Small intestine (tissue), 7 donors: ENCODE results near the gene KIAA0753. TPM values are rescaled to one million over a fixed set of nuclear protein-coding genes. Genes with fewer than 3 reads are reported as not detected.

Experiments
- DNase-seq, 2 donors: peaks; one replicate each; pipeline versions ENCODE4 v3.0.0 to v3.0.0-alpha.2; 2013
- FAIRE-seq: peaks from 2 replicates; lab custom pipeline; 2012; peaks lifted over from hg19 to GRCh38; lab: Jason Lieb, UNC
- H3K27ac ChIP-seq, 3 donors: one replicate each; pipeline ENCODE4 v1.5.1; 2013; ENCODE audit warnings: low read length in 2 of 3, mild to moderate bottlenecking in 2 of 3, control low read depth in 1 of 3, inconsistent platforms in 1 of 3, low read depth in 1 of 3, moderate library complexity in 1 of 3
- H3K27me3 ChIP-seq, 3 donors: one replicate each; pipeline ENCODE4 v1.6.1; 2013; ENCODE audit warnings: low read length in 3 of 3, inconsistent platforms in 1 of 3; ENCODE audit not compliant: control insufficient read depth in 3 of 3, insufficient read depth in 3 of 3
- H3K36me3 ChIP-seq, 3 donors: one replicate each; pipeline ENCODE4 v1.6.1; 2013; ENCODE audit warnings: low read length in 3 of 3, inconsistent platforms in 1 of 3, low read depth in 1 of 3, mild to moderate bottlenecking in 1 of 3, moderate library complexity in 1 of 3; ENCODE audit not compliant: control insufficient read depth in 3 of 3, insufficient read depth in 2 of 3
- H3K4me1 ChIP-seq, 3 donors: one replicate each; pipeline ENCODE4 v1.6.1; 2013; ENCODE audit warnings: low read length in 2 of 3, inconsistent platforms in 1 of 3, low read depth in 1 of 3, mild to moderate bottlenecking in 1 of 3, moderate library complexity in 1 of 3; ENCODE audit not compliant: control insufficient read depth in 3 of 3, insufficient read depth in 2 of 3
- H3K4me3 ChIP-seq, 3 donors: one replicate each; pipeline ENCODE4 v1.5.1; 2013; ENCODE audit warnings: low read length in 3 of 3, control low read depth in 1 of 3, inconsistent platforms in 1 of 3, low read depth in 1 of 3, mild to moderate bottlenecking in 1 of 3, moderate library complexity in 1 of 3
- H3K9me3 ChIP-seq, 2 donors: one replicate each; pipeline ENCODE4 v1.6.1; 2013; ENCODE audit warnings: low read depth in 1 of 2, low read length in 1 of 2; ENCODE audit not compliant: control insufficient read depth in 2 of 2, insufficient read depth in 1 of 2
- WGBS, 3 donors: extraction: QIAGEN DNeasy Blood & Tissue Kit; methylation state at CpG; one replicate each; pipeline ENCODE4 v1.1.7; 2013; 5-methylcytosine and 5-hydroxymethylcytosine counted together
- polyA plus RNA-seq, 4 donors: library from polyadenylated mRNA; stranded (reverse) in 3 of 4; unstranded in 1 of 4; fragments of 200-250 nt in 3 of 4; fragments of 120-200 nt in 1 of 4; gene quantifications; one replicate each; pipeline versions ENCODE4 v1.2.1 to v1.2.3, GENCODE V29; 2013
- donor health status: healthy with polysubstance abuse.
- donor health status: control.
- donor health status: control.
- donor health status: Bipolar disorder and iron deficiency.
- donor health status: healthy.

The KIAA0753 gene
- polyA plus RNA-seq, 4 donors: 3.2 to 14.1 (median 5.8) TPM

DNA sequence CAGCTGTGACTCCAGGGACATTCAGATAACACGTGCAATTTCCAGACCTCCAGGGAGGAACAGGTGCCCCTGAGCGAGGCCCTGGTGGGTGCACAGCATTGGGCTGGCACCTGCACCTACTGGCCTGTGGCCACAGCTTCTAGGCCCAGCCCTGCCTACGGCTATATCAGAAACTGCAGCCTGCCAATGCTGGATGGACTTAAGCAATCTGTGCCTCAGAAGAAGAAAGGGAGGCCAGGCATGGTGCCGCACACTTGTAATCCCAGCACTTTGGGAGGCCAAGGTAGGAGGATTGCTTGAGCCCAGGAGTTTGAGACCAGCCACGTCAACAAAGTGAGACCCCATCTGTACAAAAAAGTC, 96.5 kb downstream of the KIAA0753 start:
- no peak for DNase-seq
- Histone ChIP-seq H3K4me1 (no peaks in the 10 kb centered on the region), H3K9me3 (peaks cover 0 to 6% of the 10 kb centered on the region in 2 donors), H3K36me3 (no peaks in the 10 kb centered on the region), H3K27ac (no peak overlapping the region), H3K4me3 (no peak overlapping the region), H3K27me3 (no peaks in the 10 kb centered on the region)
- 59 to 83% (median 75%) methylated on average over 5 of the region's 5 CpGs for WGBS, 3 donors
- no peak for FAIRE-seq

DNA sequence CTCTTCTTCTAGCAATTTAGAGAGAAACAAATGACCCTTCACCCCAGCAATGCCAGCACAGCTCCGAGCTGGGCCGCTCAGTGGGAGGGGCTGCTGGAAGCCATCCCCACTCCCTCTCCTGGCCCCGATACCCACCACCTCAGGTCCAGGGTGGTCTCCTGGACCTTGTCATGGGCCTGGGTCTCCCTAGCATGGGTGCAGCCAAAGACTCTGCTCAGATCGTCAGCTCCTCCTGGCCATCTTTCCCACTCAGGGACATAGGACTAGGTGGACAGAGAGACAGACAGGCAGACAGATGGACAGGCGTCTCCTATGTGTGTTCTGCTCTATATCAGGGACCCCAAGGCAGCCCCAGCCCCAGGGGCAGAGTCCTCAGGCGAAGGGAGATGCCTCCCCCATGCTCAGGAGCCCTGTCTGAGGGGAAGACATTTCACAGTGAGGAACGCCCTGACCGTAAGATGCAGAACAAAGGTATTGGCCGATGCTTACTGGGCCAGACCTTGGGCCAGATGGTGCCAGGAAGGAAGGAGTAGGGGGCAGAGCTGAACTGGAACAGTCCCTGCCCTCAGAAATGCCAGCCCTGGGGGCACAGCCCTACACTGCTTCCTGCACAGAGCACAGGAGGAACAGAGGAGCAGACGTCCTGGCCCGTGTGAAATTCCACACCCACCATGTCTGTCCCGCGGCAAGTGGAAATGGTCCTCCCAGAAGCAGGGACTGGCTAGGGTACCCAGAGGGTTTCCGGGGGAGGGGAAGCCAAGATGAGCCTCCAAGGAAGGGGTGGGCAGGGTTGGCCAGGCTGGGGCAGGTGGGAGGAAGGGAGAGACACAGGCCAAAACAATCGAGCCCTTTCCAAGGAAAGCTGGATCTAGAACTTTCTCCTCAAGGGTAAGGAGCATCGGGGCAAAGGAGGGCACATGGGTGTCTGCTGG, 97.2 kb downstream of the KIAA0753 start:
- Histone ChIP-seq H3K9me3 (peaks cover 0 to 10% of the 10 kb centered on the region in 2 donors), H3K36me3 (no peaks in the 10 kb centered on the region), H3K27ac (no peak overlapping the region), H3K27me3 (no peaks in the 10 kb centered on the region), H3K4me3 (no peak overlapping the region), H3K4me1 (no peaks in the 10 kb centered on the region)
- DNase-seq: no peak
- FAIRE-seq: no peak
- WGBS, 3 donors: 80 to 83% (median 81%) methylated on average over 16 of the region's 16 CpGs

DNA sequence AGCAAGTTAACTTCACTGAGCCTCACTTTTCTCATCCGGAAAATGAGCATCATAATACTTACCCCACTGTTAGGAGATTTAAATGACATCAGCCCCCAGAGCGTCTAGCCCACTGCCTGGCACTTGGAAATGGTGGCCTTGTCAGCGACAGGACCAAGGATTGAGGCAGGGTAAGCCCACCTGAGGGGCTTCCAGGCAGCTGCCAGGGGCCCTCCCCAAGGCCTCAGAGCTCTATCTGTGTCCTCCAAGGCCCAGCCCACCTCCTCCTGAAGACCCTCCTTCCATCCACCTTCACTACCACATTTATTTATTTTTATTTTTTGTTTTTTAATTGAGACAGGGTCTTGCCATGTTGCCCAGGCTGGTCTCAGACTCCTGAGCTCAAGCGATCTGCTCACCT, 97.9 kb downstream of the KIAA0753 start:
- H3K27ac ChIP-seq: no peak overlapping the region
- FAIRE-seq (no peak), DNase-seq (no peak)
- no peaks in the 10 kb centered on the region for H3K27me3 ChIP-seq
- WGBS, 3 donors: 88 to 95% (median 91%) methylated on average over 4 of the region's 4 CpGs
- H3K4me3 ChIP-seq: no peak overlapping the region
- no peaks in the 10 kb centered on the region for H3K36me3 ChIP-seq
- peaks cover 0 to 10% of the 10 kb centered on the region in 2 donors for H3K9me3 ChIP-seq
- no peaks in the 10 kb centered on the region for H3K4me1 ChIP-seq

DNA sequence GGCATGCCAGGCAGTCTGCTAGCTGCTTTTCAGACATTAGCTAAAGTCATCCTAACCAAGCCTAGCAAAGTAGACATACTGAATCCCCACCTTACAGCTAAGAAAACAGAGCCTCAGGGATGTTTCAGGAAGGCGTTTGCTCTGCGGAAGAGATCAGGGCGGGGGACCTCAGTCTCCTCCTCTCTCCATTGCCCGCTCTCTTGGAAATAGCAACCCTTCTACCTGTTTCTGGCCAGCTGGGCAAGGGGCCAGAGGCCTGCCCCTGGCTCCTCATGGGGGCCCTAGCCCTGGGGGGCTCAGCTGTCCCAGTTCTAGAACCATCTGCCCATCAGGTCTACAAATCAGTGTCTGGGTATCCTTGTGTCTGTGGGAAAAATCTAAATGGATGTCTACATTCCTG, 98.6 kb downstream of the KIAA0753 start:
- H3K36me3 ChIP-seq: no peaks in the 10 kb centered on the region
- no peaks in the 10 kb centered on the region for H3K4me1 ChIP-seq
- H3K27ac ChIP-seq: no peak overlapping the region
- peaks cover 0 to 10% of the 10 kb centered on the region in 2 donors for H3K9me3 ChIP-seq
- FAIRE-seq (no peak), DNase-seq (no peak)
- H3K4me3 ChIP-seq: no peak overlapping the region
- 85 to 93% (median 88%) methylated on average over 4 of the region's 4 CpGs for WGBS, 3 donors
- no peaks in the 10 kb centered on the region for H3K27me3 ChIP-seq

DNA sequence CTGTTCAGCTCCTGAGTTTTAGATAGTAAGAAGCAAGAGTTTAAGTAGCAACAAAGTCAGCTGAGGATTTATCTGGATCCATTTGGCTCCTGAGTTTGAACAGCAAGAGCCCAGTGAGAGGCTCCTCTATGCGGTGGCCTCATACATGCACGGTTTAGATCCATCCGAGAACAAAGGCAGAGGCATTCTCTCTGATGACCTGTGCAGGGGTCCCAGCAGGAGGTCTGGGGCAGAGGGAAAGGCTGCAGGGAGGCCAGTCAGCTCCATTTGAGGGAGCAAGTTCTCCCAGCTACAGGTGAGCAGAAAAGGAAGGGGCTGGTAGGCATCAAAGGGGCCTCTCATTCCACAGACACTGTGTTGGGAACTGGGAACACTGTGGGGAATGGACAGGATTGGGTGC, 100.6 kb downstream of the KIAA0753 start:
- no peak overlapping the region for H3K4me3 ChIP-seq
- H3K27ac ChIP-seq: no peak overlapping the region
- no peaks in the 10 kb centered on the region for H3K36me3 ChIP-seq
- peaks cover 0 to 10% of the 10 kb centered on the region in 2 donors for H3K9me3 ChIP-seq
- H3K4me1 ChIP-seq: no peaks in the 10 kb centered on the region
- 71 to 81% (median 80%) methylated on average over 3 of the region's 3 CpGs for WGBS, 3 donors
- FAIRE-seq: no peak
- no peaks in the 10 kb centered on the region for H3K27me3 ChIP-seq
- no peak for DNase-seq

DNA sequence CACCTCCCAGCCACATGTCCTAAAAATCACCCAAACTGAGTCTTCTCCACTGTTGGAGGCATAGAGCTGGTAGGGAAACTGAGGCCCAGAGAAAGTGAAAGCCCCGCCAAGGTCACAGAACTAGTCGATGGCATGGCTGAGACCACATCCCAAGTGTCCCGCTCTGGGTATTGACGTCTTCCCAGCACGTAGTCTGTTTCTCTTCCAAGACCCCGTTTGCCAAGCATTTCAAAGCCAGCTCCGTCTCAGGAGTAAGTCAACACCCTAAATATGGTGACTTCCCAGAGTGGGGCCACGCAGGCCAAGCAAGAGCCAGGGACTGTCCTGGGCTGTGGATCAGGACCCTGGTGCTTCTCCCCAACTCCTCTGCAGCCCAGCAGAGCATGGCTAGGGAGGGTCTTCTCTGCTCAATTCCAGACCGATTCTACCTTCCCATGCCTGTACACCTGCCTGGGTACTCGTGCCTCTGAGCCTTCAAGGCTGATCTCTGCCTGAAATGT, 103.9 kb downstream of the KIAA0753 start:
- no peak for FAIRE-seq
- Histone ChIP-seq H3K4me3 (no peak overlapping the region), H3K4me1 (no peaks in the 10 kb centered on the region), H3K9me3 (peaks cover 0 to 10% of the 10 kb centered on the region in 2 donors), H3K27me3 (no peaks in the 10 kb centered on the region), H3K36me3 (no peaks in the 10 kb centered on the region), H3K27ac (no peak overlapping the region)
- WGBS, 3 donors: 87 to 92% (median 89%) methylated on average over 10 of the region's 10 CpGs
- no peak for DNase-seq

DNA sequence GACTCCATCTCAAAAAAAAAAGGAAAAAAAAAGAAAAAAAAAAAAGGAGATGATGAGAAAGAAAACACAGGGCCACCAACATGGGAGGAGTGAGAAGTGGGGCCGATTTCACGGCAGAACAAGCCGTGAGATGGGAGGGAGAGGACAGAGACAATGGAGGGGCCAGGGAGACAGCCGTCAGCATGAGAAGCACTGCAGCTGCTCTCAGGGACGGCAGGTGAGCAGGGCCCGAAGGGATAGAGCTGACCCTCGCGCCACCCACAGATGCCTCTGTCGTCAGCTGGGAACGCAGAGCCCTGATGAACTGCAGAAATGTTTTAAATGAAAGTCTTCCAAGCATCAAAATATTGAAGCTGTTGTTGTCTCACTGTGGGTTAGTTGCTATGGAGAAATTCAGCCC, 104.5 kb downstream of the KIAA0753 start:
- FAIRE-seq: no peak

DNA sequence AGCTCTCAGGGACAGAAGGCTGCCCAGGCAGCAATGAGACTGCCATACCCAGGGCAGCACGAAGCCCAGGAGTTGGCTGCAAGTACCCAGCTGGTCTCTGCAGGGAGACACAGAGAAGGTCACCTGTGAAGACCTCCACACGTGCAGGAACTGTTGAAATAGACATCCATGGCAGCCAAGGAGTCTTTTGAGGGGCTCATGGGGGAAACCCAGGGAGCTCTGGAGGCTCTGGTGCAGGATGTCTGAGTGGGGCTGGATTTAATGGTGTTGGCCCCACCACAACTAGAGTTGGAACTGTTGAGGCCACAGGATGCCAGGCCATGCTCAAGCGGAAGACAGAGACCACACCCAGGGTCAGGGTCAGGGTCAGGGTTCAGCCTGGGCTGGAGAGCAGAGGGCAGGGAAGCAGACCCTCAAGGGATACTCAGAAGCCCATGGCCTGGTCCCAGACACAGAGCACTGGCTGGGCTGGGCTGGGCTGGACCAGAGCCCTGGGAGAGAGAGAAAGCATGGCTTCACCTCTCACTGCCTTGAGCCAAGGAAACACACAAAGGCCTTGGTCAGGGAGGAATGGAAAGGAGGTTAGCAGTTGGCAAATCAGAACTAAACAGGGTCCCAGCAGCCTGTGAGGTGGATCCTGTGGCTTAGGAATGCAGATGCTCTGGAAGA, 105.5 kb downstream of the KIAA0753 start:
- H3K27me3 ChIP-seq: no peaks in the 10 kb centered on the region
- no peaks in the 10 kb centered on the region for H3K36me3 ChIP-seq
- H3K9me3 ChIP-seq: peaks cover 0 to 8% of the 10 kb centered on the region in 2 donors
- no peaks in the 10 kb centered on the region for H3K4me1 ChIP-seq
- WGBS, 3 donors: 60 to 70% (median 69%) methylated on average over 3 of the region's 3 CpGs
- H3K27ac ChIP-seq: no peak overlapping the region
- no peak overlapping the region for H3K4me3 ChIP-seq
- no peak for DNase-seq
- no peak for FAIRE-seq

More for the DNA sequence above, 104.5 kb downstream of the KIAA0753 start:
- Histone ChIP-seq H3K4me3 (no peak overlapping the region), H3K9me3 (peaks cover 0 to 10% of the 10 kb centered on the region in 2 donors), H3K4me1 (no peaks in the 10 kb centered on the region), H3K27ac (no peak overlapping the region), H3K36me3 (no peaks in the 10 kb centered on the region), H3K27me3 (no peaks in the 10 kb centered on the region)
- 86 to 90% (median 90%) methylated on average over 10 of the region's 10 CpGs for WGBS, 3 donors
- DNase-seq: no peak
